IMR-90 (cell line): Measurements from ENCODE around the gene CHRNA7. TPM values are rescaled to one million over a fixed set of nuclear protein-coding genes. Genes with fewer than 3 reads are reported as not detected.

Experiments used
- ATAC-seq: fragments of 200-7000 bp; cut with Tn5 transposase; 2 replicates; pipeline ENCODE4 v1.9.1; 2020; ENCODE audit warnings: low read depth, mild to moderate bottlenecking, moderate library complexity
- BruUV-seq: library from RNA; stranded (reverse); fragments of 400-500 nt; replicated peaks from 2 replicates; lab custom pipeline; 2021; lab: Mats Ljungman, UMichigan
- CTCF ChIA-PET: fragments of 300-600 bp; formaldehyde crosslinking; extraction: SDS; loops from one replicate; lab custom pipeline; 2021; ENCODE audit warnings: antibody characterized with exemption; lab: Yijun Ruan, JAX
- POLR2A ChIA-PET: fragments of 300-600 bp; sonication (Branson Sonifier 250); formaldehyde crosslinking; loops from one replicate; lab custom pipeline; 2022; ENCODE audit warnings: antibody characterized with exemption; ENCODE audit not compliant: unreplicated experiment; lab: Charles Lee
- DNase-seq: peaks from one replicate; pipeline ENCODE4 v3.0.0; 2013
- H2AFZ ChIP-seq: replicated peaks from 2 replicates; pipeline ENCODE3; 2013; ENCODE audit warnings: low read length, mild to moderate bottlenecking; ENCODE audit not compliant: poor library complexity
- H2AK5ac ChIP-seq: 2 replicates; pipeline ENCODE4 v1.6.1; 2013; ENCODE audit warnings: low read depth, low read length, inconsistent platforms
- H2AK9ac ChIP-seq: replicated peaks from 2 replicates; pipeline ENCODE3; 2013; ENCODE audit warnings: mild to moderate bottlenecking, low read depth, low read length, moderate library complexity; ENCODE audit not compliant: poor library complexity
- H2BK120ac ChIP-seq: 2 replicates; pipeline ENCODE4 v1.6.1; 2013; ENCODE audit warnings: low read depth, low read length, inconsistent platforms
- H2BK15ac ChIP-seq: 3 replicates; pipeline ENCODE4 v1.6.1; 2013; ENCODE audit warnings: low read depth, low read length, inconsistent platforms
- H2BK20ac ChIP-seq: 2 replicates; pipeline ENCODE4 v1.6.1; 2013; ENCODE audit warnings: low read depth, mild to moderate bottlenecking, inconsistent platforms, low read length, moderate library complexity
- H2BK5ac ChIP-seq: 2 replicates; pipeline ENCODE4 v1.6.1; 2013; ENCODE audit warnings: mild to moderate bottlenecking, low read depth, low read length, inconsistent platforms; ENCODE audit not compliant: poor library complexity, severe bottlenecking
- H3K14ac ChIP-seq: replicated peaks from 2 replicates; pipeline ENCODE4 v1.6.1; 2013; ENCODE audit warnings: low read depth, low read length, inconsistent platforms
- H3K18ac ChIP-seq: 2 replicates; pipeline ENCODE4 v1.6.1; 2013; ENCODE audit warnings: low read depth, low read length, control low read depth
- H3K23ac ChIP-seq: 2 replicates; pipeline ENCODE4 v1.6.1; 2013; ENCODE audit warnings: low read depth, low read length, inconsistent platforms
- H3K27ac ChIP-seq: 2 replicates; pipeline ENCODE4 v1.5.1; 2013; ENCODE audit warnings: mild to moderate bottlenecking, control low read depth, low read length; ENCODE audit not compliant: insufficient read depth
- H3K27me3 ChIP-seq: 2 replicates; pipeline ENCODE4 v1.6.1; 2013; ENCODE audit warnings: low read length; ENCODE audit not compliant: control insufficient read depth, insufficient read depth
- H3K36me3 ChIP-seq: 2 replicates; pipeline ENCODE4 v1.6.1; 2013; ENCODE audit warnings: low read length, mixed read lengths; ENCODE audit not compliant: control insufficient read depth, insufficient read depth
- H3K4ac ChIP-seq: 2 replicates; pipeline ENCODE4 v1.6.1; 2013; ENCODE audit warnings: low read depth, low read length, inconsistent platforms
- H3K4me1 ChIP-seq: 2 replicates; pipeline ENCODE4 v1.6.1; 2013; ENCODE audit warnings: low read length, mixed read lengths; ENCODE audit not compliant: control insufficient read depth, insufficient read depth
- H3K4me2 ChIP-seq: 2 replicates; pipeline ENCODE4 v1.6.1; 2013; ENCODE audit warnings: low read depth, mild to moderate bottlenecking, control low read depth, low read length, moderate library complexity
- H3K4me3 ChIP-seq: 2 replicates; pipeline ENCODE4 v1.5.1; 2013; ENCODE audit warnings: low read depth, mild to moderate bottlenecking, control low read depth, low read length, moderate library complexity; ENCODE audit not compliant: insufficient read depth
- H3K56ac ChIP-seq: 2 replicates; pipeline ENCODE4 v1.6.1; 2013; ENCODE audit warnings: low read length, inconsistent platforms; ENCODE audit not compliant: insufficient read depth; ENCODE audit errors: extremely low read depth
- H3K79me1 ChIP-seq, 2 experiments: 2 replicates each; pipeline ENCODE4 v1.6.1; 2013; ENCODE audit warnings: low read length in 2 of 2, inconsistent platforms in 1 of 2, low read depth in 1 of 2
- H3K9ac ChIP-seq: 2 replicates; pipeline ENCODE4 v1.6.1; 2013; ENCODE audit warnings: low read depth, low read length, control low read depth
- H3K9me1 ChIP-seq: 2 replicates; pipeline ENCODE4 v1.6.1; 2013; ENCODE audit warnings: low read length, inconsistent platforms; ENCODE audit not compliant: insufficient read depth
- H3K9me3 ChIP-seq: 2 replicates; pipeline ENCODE4 v1.6.1; 2013; ENCODE audit warnings: low read length; ENCODE audit not compliant: control insufficient read depth, insufficient read depth
- H4K20me1 ChIP-seq: 2 replicates; pipeline ENCODE4 v1.6.1; 2013; ENCODE audit warnings: low read length, inconsistent platforms; ENCODE audit not compliant: insufficient read depth
- H4K5ac ChIP-seq: 2 replicates; pipeline ENCODE4 v1.6.1; 2013; ENCODE audit warnings: mild to moderate bottlenecking, low read depth, low read length, control low read depth
- H4K8ac ChIP-seq, 2 experiments: 2 replicates each; pipeline ENCODE4 v1.6.1; 2013; ENCODE audit warnings: low read depth in 2 of 2, low read length in 2 of 2, control low read depth in 1 of 2, inconsistent platforms in 1 of 2
- H4K91ac ChIP-seq: 2 replicates; pipeline ENCODE4 v1.6.1; 2013; ENCODE audit warnings: low read depth, low read length, inconsistent platforms; ENCODE audit not compliant: insufficient read depth
- CHD1 ChIP-seq: IDR thresholded peaks from 2 replicates; pipeline ENCODE4 v1.6.1; 2012; ENCODE audit warnings: low read depth, low read length, improper control_type of control experiment
- FOS ChIP-seq: fragments of 150-350 bp; IDR thresholded peaks from 2 replicates; pipeline ENCODE4 v1.6.1; 2016; ENCODE audit warnings: low read depth, low read length
- POLR2A ChIP-seq: IDR thresholded peaks from 2 replicates; pipeline ENCODE4 v1.6.1; 2012; ENCODE audit warnings: mild to moderate bottlenecking, low read depth, low read length
- RAD21 ChIP-seq: IDR thresholded peaks from 2 replicates; pipeline ENCODE4 v1.6.1; 2012; ENCODE audit warnings: low read length, improper control_type of control experiment
- RCOR1 ChIP-seq: IDR thresholded peaks from 2 replicates; pipeline ENCODE4 v1.6.1; 2012; ENCODE audit warnings: mild to moderate bottlenecking, low read length, improper control_type of control experiment; ENCODE audit not compliant: insufficient replicate concordance
- SMC3 ChIP-seq: fragments of 150-350 bp; IDR thresholded peaks from 2 replicates; pipeline ENCODE4 v1.6.1; 2016; ENCODE audit warnings: low read depth, mild to moderate bottlenecking, antibody characterized with exemption, low read length, moderate library complexity
- WGBS, 2 experiments: methylation state at CpG; one replicate each; pipeline versions ENCODE4 v1.1.5 to v1.1.7; 2013; ENCODE audit warnings: missing lambda C conversion rate in 2 of 2; ENCODE audit not compliant: insufficient read length in 1 of 2; ENCODE audit errors: extremely low coverage in 2 of 2; 5-methylcytosine and 5-hydroxymethylcytosine counted together
- dilution Hi-C: fragments of 300-500 bp; cut with HindIII; formaldehyde crosslinking; loops from one replicate; pipeline ENCODE4 v1.14.3; 2018; ENCODE audit warnings: low sequenced_read_pairs; ENCODE audit not compliant: unreplicated experiment
- in situ Hi-C: fragments of 300-500 bp; cut with MboI; formaldehyde crosslinking; loops from 3 replicates; pipeline ENCODE4 v1.14.3; 2019; ENCODE audit warnings: low sequenced_read_pairs, inconsistent platforms, mixed read lengths
- intact Hi-C: fragments of 100-400 bp; cut with micrococcal nuclease; formaldehyde crosslinking; loops from 2 replicates; pipeline ENCODE4 v1.10.0; 2022
- polyA plus RNA-seq, 3 experiments: library from polyadenylated mRNA; depleted of rRNA; stranded (reverse); fragments of >200 nt; gene quantifications; 2 replicates each; pipeline ENCODE4 v1.2.3, GENCODE V29; 2012; ENCODE audit warnings: low replicate concordance in 1 of 3
- total RNA-seq: library from RNA; depleted of rRNA; stranded (reverse); fragments of >200 nt; gene quantifications from 2 replicates; pipeline ENCODE4 v1.2.3, GENCODE V29; 2012
- TF ChIP-seq, protein P1 (sequence below): fragments of 150-350 bp; IDR thresholded peaks from 2 replicates; pipeline ENCODE4 v1.6.1; 2016; ENCODE audit warnings: low read depth, mild to moderate bottlenecking, low read length, moderate library complexity, borderline replicate concordance

Gene CHRNA7
- total and polyA plus RNA-seq, 2 of the 4 experiments (the other 2 are of a cell fraction), result 0.10 TPM; not detected in 1

DNA sequence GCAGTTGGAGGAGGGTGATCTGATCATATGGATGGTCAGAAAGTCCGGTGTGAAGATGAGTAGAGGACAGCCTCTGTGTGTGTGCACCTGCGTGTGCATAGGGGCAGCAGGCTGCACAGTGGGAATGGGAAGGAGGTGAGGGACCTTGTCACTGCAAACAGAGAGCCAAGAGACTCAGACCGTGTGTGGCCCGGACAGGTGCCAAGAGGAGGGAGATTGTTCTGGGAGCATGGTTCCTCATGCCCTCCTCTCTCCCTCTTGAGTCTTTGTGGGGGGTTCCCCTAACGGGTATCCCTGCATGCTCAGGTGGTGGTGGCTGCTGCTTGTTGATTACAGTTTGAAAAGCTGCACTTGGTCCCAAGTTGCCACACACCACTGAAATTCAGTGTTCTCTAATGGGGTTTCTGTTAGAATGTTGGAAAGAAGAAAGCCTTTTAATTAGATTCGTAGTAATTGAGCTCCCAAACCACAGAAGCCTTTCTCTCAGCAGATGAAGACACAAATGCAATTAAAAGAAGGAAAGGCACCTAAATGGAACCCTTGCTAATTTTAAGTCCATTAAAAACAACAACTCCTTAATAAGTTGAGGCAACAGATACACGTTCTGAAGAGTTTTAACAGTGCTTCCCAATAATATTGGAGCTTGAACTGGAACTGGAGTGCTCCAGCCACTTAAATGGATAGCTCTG is 68.9 kb downstream of the CHRNA7 start:
- TF ChIP-seq RCOR1 (no peak), RAD21 (no peak), FOS (no peak), POLR2A (no peak), SMC3 (no peak), CHD1 (no peak)
- TF ChIP-seq, protein P1, sequence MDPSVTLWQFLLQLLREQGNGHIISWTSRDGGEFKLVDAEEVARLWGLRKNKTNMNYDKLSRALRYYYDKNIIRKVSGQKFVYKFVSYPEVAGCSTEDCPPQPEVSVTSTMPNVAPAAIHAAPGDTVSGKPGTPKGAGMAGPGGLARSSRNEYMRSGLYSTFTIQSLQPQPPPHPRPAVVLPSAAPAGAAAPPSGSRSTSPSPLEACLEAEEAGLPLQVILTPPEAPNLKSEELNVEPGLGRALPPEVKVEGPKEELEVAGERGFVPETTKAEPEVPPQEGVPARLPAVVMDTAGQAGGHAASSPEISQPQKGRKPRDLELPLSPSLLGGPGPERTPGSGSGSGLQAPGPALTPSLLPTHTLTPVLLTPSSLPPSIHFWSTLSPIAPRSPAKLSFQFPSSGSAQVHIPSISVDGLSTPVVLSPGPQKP, result no peak
- no peaks in the 10 kb centered on the region for H3K9me3 ChIP-seq
- no peak overlapping the region for H3K4me3 ChIP-seq
- no peak overlapping the region for H4K5ac ChIP-seq
- no peak overlapping the region for H3K4ac ChIP-seq
- no peaks in the 10 kb centered on the region for H3K79me1 ChIP-seq
- H3K56ac ChIP-seq, result no peak overlapping the region
- ChIA-PET POLR2A (no interaction called here), CTCF (no interaction called here)
- intact Hi-C loops (no loop called here), in situ Hi-C loops (no loop called here), dilution Hi-C loops (no loop called here)
- ATAC-seq (no peak), DNase-seq (no peak)
- H4K8ac ChIP-seq, result no peak overlapping the region
- H2BK20ac ChIP-seq, result no peak overlapping the region
- H4K91ac ChIP-seq, result no peak overlapping the region
- no peak overlapping the region for H3K27ac ChIP-seq
- no peak overlapping the region for H2BK120ac ChIP-seq
- H2AK5ac ChIP-seq, result no peak overlapping the region
- no TSS peak for BruUV-seq
- H2AFZ ChIP-seq, result no peak overlapping the region
- H2AK9ac ChIP-seq, result no peak overlapping the region
- H2BK5ac ChIP-seq, result no peak overlapping the region
- no peak overlapping the region for H3K9ac ChIP-seq
- WGBS, 2 experiments, result no CpG with 5 or more reads among the region's 7 CpGs
- no peaks in the 10 kb centered on the region for H3K9me1 ChIP-seq
- H2BK15ac ChIP-seq, result no peak overlapping the region
- H3K4me1 ChIP-seq, result no peaks in the 10 kb centered on the region
- no peaks in the 10 kb centered on the region for H3K27me3 ChIP-seq
- no peaks in the 10 kb centered on the region for H3K36me3 ChIP-seq
- H3K4me2 ChIP-seq, result no peak overlapping the region
- no peak overlapping the region for H3K23ac ChIP-seq
- no peak overlapping the region for H3K14ac ChIP-seq
- H3K18ac ChIP-seq, result no peak overlapping the region
- no peaks in the 10 kb centered on the region for H4K20me1 ChIP-seq
